NOMO-1 (cell line): ENCODE data around the gene INSIG2.

Source experiments
- DNase-seq, 2 experiments: peaks; one replicate each; lab custom pipeline; 2025; ENCODE audit not compliant: unreplicated experiment in 2 of 2; lab: John Stamatoyannopoulos, UW

Gene INSIG2

DNA sequence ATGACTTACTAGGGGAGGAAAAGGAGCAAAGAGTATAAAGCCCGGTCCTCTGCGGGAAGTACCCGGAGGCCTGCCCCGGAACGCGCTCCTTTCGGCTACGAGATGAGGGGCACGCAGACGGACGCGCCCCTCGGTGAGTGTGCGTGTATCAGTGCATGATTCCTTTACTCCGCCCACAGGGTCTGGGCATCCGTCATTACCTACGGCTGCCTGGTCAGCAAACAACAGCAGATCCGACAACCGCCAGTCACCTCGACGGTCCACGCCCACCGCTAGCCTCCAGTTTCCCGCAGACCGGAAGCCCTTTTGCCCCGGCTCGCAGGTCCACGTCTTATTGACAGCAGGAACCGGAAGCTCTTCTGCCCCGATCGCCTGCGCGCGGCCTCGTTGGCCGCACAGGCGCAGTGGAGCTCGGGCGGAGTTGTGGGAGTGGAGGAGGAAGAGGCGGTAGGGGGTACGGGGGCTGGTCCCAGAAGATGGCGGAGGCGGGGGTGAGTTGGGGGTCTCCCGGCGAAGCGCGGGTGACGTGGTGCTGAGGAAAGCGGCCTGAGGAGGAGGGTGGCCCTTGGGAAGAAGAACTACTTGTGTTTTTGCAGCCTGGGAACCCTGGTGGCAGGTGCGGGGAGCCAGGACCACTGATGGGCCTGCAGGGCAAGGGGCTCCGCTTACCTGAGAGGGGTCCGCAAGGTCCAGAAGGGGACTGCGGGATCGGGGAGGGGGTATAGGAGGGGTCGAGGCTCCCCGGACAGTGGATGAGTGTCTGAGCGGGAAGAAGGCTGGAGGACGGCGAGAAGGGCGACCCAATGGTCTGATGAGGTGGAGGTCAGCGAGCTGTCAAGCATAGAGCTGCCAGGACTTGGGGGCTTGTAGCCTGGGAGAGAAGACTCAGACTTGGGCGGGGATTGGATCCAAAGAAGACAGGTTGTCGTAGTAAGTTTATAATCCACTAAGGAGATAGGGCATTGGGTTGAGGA is at the start of gene INSIG2:
INSIG2 (plus strand) TSS at position 421 of the 974 bp plus-strand sequence. CDS start 8,086 bp downstream, outside the sequence.
- DNase-seq, result peak; percentile 98

- no peak for DNase-seq
Observed at GRCh38 chr2:118040891-118041290, 47.4 kb upstream of the INSIG2 start.

GRCh38 chr2:118044103-118044716 is 44.1 kb upstream of the INSIG2 start:
- no peak for DNase-seq

GRCh38 chr2:118044854-118045253 is 43.4 kb upstream of the INSIG2 start:
- DNase-seq, result no peak

- DNase-seq, result no peak
Observed at GRCh38 chr2:118045286-118045685, 43.0 kb upstream of the INSIG2 start.

- DNase-seq, result peak in 1 of 2 experiments; percentile 59
Observed at GRCh38 chr2:118046634-118047210, 41.5 kb upstream of the INSIG2 start.

- no peak for DNase-seq
Observed at GRCh38 chr2:118047380-118047826, 40.9 kb upstream of the INSIG2 start.

DNA sequence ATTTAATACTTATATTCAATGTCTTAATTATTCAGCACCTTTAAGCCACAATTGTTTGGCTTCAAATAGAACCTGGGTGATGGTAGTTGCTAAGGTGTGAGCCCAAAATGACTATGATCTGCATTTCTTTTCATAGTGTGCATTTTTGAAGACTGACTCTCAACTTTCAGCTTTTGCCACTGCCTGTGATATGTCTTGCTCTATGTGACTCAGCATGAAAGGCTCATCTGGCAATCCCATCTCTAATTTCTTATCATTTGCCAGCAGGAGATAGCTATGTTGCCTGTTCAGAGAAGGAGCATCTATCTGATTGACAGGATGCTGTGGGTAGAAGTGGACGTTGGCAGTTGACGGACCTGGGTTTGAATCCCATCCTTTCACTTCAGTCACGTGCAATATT is 39.9 kb upstream of the INSIG2 start:
- no peak for DNase-seq

GRCh38 chr2:118049140-118049815 is 39.0 kb upstream of the INSIG2 start:
- DNase-seq, result no peak

- peak; percentile 62 to 67 for DNase-seq
Observed at GRCh38 chr2:118049816-118050140, 38.5 kb upstream of the INSIG2 start.

DNA sequence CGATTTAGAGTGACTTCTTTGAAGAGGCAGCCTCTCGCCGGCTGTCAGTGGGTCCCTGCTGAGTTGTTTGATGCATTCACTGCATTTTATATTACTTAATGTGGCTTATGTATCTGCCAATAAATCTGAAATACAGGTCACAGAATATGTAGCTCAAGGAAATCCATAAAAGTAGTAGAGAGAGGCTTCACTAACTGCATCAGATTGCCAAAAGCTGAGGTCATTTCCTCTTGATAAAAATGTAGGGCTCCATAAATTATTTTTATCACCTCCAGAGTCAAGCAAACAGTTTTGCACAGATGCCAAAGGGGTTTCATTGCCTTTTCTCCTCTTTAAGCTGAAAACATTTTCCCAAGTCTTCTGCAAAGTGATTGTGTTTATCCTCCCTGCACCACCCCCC is 37.9 kb upstream of the INSIG2 start:
- peak; percentile 22 to 27 for DNase-seq

- no peak for DNase-seq
Observed at GRCh38 chr2:118050974-118051373, 37.3 kb upstream of the INSIG2 start.

DNA sequence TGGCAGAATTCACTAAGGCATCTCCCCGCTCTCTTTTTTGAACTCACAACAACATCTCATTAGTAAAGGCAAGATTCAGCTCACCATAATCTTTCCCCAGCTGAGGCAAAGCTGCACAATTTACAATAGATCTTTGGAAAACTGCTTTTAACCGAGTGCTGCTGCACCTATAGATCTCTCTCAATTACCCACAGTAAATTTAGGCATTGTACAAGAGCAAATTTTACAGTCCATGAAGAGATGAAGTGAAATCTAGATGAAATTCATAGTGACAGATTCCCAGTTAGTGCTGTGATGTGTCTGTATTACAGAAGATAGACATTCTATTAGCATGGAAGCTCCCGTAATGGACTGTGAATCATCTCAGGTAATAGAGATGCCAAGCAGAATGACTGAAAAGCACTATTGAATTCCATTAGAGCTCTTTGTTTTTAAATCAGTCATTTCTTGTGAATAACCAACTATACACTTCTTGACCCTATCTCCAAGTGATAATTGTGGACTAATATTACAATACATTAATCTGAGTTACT is 36.4 kb upstream of the INSIG2 start:
- no peak for DNase-seq

DNA sequence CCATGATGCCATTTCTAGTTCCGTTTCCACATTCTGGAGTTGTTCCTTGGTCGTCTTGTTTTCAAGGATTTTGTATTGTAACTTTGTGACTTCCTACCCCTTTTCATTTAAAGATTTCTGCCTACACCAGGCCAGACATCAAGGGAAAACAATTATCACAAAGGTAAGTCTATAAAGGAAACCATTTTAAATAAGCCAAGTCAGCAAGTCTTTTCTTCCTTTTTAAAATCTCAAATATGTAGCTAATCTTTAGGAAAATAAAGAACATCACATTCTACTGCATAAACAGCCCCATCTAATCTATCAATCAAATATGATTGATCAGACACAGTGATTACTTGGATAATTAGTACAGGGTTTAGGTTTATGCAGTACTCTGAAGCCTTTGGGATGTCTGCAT is 35.8 kb upstream of the INSIG2 start:
- no peak for DNase-seq

GRCh38 chr2:118053681-118054080 is 34.6 kb upstream of the INSIG2 start:
- no peak for DNase-seq

DNA sequence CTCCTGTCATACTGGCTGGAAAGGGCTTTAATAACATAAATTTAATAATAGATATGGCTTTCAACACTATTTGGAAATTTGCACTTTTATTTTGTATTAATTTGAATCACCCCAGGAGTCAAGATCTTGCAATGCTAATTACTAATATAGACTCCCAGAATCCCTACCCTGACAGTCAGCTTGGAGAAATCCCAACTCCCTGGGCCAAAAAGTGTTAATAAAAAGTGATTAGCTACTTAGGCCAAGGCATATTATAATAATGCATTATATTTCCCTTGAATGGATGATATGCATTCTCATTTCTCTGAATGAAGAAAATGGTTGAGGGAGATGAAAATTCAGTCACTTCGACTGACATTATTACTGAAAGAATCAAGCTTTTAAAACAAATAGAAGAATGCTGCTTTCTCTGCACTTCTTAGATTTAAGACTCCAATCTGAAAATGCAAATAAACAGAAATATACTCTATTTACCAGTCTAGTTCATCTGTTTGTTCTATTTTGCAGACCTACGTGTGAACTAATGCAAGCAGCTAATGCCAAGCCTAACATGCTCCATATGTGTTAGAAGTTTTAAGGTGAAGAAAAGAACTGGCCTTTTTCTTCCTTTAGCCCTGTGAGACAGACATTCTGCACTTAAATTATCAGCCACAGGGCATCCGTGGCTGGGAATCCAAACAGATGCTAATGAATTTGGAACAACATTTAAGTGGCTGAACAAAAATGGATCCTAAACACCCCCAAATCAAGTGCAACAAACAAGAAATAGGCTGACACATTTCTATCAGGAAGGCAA is 33.9 kb upstream of the INSIG2 start:
- DNase-seq, result no peak

GRCh38 chr2:118055512-118056164 is 32.6 kb upstream of the INSIG2 start:
- peak; percentile 55 to 84 for DNase-seq

DNA sequence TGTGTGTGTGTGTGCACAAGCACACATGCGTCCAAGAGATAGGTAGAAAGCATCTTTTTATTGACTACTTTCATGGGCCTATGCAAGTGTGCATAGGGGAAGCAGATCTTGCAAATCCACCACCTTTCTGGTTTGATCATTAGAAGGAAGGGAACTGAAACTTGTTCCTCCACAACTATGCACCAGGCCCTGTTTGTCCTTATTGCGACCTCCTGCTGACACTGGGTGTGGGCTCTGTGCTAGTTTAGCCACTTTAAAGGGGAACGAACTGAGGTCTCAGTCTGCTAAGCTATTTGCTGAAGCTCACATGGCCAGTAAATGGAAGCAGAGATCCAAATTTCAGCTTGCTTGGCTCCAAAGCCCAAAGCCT is 32.1 kb upstream of the INSIG2 start:
- peak; percentile 90 to 97 for DNase-seq

DNA sequence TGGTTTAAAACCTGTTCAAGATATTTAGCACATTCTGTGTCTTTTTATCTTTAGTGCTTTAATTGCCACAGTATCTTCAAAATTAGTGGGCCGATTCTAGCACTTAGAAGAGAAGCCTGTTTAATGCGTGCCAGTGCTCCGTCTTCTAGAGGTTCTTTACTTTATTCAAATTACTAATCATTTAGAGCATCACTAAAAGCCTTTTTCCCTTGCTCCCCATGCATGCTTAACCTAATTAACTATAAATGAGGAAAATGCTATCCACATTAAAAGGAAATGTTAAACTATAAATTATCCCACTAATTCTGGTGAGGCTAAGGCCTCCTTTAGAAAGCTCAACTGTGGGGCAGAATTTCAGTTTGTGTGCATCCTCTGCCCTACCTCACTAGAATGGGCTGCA is 31.5 kb upstream of the INSIG2 start:
- no peak for DNase-seq

- no peak for DNase-seq
Observed at GRCh38 chr2:118058951-118059350, 29.3 kb upstream of the INSIG2 start.
